T-helper 1 cell treated with Interleukin-12 subunit alpha and Interleukin-12 subunit beta and Interleukin-4 antibody, amounts not matched to agents 30 ng/mL and 1 ng/mL, for 36 hours (primary cell): ENCODE measurements around the gene MCM8. TPM values are rescaled to one million over a fixed set of nuclear protein-coding genes. Genes with fewer than 3 reads are reported as not detected.
"Not testable (repeated sequence)": the region's sequence is repeated elsewhere in the genome, so short reads cannot be mapped to it uniquely, and the experiment has no call there.

ENCODE experiments used
- intact Hi-C: fragments of 100-400 bp; cut with micrococcal nuclease; formaldehyde crosslinking; loops from one replicate; pipeline ENCODE4 v1.15.1; 2024
- total RNA-seq: library from RNA; stranded (reverse); gene quantifications from 2 replicates; pipeline ENCODE4 v1.2.3, GENCODE V29; 2022

Gene MCM8
- total RNA-seq, 1 donor from 2014 or later = 23.7 TPM

DNA sequence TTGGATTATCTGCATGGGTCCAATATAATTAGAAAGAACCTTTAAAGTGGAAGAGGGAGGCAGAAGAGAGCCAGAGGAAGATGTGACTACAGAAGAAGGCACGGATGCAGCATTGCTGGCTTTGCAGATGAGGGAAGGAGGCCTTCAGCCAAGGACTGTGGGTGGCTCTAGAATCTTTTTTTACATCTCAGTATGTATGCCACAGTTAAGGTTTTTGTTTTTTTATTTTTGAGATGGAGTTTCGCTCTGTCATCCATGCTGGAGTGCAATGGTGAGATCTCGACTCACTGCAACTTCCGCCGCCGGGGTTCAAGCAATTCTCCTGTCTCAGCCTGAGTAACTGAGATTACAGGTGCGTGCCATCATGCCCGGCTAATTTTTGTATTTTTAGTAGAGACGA, 49.3 kb downstream of the MCM8 start:
- intact Hi-C loops = no loop called here

DNA sequence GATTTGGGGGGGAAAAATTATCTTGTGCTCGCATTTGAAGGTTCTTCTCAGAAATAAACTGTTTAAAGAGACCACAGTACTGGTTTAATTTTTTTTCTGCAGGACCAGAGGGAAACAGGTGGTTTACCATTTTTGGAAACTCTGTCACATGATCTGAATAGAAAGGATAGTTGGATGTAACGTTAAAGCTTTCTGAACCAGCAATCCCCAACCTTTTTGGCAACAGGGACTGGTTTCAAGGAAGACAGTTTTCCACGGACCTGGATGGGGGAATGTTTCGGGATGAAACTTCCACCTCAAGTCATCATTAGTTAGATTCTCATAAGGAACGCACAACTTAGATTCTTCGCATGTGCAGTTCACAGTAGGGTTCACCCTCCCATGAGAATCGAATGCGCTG, 50.4 kb downstream of the MCM8 start:
- intact Hi-C loops = no loop called here

DNA sequence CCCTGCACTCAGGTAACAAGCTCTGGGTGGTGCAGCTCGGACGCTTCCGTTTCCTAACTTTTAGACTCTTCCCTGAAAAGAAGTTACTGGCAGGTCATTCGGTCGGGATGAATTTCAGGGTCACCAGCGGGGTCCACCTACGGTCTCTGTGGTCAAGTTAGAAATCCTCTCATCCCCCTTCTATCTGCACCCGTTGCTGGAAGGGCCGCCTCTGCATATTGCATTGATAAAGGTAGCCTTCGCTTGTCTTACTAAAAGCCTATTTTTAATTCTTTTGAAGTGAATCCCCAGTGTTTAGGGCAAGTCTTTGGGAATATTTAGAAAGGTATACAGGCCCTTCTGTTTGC, 56.1 kb downstream of the MCM8 start:
- intact Hi-C loops = no loop called here

DNA sequence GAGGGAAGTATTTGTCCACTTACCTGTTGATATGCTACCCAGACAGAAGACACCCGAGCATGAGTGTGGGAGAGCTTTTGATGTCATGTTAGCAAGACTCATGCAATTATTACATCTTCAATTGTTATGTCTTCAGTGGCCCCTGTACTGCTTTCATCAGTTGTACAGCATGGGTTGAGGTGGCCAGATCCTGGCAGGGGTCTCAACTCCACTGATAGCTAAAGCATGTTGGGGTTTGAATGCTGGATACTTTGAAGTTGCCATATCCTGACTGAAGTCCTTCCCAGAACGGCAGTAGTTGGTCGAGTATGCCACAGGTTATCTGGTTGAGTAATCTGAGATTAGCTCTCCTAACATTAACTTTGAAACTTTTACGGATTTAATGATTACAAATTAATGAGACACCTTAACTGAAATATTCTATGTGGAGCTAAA, 56.7 kb downstream of the MCM8 start:
- intact Hi-C loops = no loop called here

DNA sequence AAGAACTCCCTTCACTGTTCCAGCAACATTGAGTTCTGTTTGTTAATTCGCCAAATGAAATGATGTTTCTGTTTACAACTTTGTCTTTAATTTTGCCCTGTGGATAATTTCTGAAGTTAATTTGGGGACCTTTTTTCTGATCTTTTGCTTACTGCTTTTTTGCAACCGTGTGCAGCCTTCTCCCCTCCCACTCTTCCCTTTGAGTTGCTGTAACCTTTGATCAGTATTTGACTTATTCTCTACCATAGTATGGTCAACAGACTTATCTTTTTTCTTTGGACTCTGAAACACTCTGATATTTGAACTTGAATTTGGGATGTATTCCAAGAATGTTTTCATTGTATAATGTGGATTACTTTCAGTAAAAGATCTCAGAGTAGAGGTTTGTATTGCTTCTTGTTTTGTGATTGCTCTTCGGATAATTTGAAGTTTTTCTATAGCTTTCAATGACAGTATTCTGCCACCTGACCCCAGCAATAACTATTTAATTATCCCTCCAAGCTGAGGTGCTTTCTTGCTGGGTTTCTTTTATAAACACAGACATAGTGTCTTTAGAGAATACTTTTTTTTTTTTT, 57.2 kb downstream of the MCM8 start:
- intact Hi-C loops = no loop called here

DNA sequence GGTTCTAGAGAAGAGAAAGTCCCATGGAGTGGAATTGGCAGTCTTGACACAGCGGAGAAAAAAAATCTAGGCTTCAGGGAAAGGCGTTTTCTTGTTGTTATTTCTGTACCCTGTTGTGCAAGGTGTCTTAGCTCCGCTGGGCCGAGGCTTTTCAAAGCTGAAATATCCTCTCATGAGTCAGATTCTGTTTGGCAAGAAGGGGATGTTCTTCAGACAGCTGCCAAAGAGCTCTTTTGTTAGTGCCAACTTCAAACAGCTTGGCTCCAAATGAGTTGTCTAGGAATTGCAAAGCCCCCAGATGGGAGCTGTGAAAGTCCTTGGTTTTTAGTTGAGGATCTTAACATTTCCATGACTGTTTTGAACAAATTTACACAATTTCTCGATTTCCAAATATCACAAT, 57.8 kb downstream of the MCM8 start:
- intact Hi-C loops = no loop called here

DNA sequence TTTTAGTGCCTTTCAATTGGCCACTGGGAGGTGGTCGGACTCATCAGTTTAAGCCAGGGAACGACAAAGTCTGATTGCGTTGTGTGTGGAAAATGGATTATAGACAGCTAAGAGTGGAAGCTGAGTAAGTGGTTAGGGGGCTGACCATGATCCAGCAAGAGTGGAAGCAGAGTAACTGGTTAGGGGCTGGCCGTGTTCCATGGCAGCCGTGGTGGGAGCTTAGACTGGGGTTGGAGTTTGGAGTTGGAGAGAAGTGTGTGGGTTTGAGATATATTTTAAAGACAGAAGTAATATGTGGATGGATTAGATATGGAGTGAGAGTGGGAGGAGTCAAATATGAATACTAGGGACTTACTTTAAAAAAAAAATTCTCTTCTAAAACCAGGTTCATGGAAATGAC, 61.7 kb downstream of the MCM8 start:
- intact Hi-C loops = no loop called here

DNA sequence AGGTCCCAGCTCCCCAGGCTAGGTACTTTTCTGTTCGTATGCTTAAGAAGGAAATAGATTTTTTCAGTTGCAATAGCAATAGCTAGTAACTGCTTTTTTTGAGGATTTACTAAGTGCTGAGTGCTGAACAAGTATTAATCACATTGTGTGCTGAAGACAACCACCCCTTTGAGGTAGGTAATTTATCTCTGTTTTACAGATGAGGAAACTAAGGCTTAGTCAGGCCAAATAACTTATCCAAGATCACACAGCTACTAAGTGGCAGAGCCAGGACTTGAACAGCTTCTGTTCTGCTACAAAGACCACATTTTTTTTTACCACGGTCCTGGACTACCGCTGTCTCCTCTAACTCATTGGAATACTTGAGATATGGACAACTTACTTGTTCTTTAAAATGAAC, 63.6 kb downstream of the MCM8 start:
- intact Hi-C loops = no loop called here

DNA sequence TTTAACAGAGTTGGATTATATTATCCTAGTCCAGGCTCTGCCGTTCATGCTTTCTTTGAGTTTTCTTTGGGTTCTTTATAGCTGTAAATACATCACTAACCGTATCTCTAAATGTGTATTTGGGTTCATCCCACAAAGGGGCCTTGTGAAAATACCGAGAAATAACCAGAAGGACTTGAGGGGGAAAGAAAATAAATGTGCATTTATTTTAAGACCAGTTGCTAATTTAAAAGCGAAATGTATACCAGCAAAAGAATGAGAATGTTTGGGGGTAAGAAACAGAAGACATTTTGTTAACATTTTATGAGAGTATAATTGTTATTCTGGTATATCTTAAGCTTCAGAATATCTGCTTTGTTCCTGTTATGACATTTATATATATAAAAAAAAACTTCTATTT, 64.5 kb downstream of the MCM8 start:
- intact Hi-C loops = no loop called here

DNA sequence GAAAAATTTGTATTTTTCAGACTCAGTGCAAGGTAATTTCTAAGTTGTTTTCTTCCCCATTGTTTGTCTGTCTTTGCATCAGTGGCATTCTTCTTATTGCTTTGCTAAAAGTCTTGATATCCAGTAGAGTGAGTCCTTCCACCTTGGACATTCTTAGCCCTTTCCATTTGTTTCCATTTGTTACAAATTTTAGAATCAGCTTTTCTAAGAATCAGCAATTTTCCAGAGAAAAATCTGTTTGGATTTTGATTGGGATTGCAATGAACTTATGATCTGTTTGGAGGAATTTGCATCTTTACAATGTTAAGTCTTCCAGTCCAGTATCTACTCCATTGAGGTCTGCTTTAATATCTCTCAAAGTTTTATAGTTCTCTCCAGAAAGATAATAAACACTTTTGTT, 67.0 kb downstream of the MCM8 start:
- intact Hi-C loops = no loop called here

DNA sequence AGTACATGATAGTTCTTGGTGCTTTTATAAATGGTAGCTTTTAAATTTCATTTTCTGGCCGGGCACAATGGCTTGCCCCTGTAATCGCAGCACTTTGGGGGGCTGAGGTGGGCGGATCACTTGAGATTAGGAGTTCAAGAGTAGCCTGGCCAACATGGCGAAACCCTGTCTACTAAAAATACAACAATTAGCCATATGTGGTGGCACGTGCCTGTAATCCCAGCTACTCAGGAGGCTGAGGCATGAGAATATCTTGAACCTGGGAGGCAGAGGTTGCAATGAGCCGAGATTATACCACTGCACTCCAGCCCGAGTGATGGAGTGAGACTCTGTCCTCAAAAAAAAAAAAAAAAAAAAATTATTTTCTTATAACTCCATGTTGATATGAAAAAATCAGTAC, 67.4 kb downstream of the MCM8 start:
- intact Hi-C loops = no loop called here

DNA sequence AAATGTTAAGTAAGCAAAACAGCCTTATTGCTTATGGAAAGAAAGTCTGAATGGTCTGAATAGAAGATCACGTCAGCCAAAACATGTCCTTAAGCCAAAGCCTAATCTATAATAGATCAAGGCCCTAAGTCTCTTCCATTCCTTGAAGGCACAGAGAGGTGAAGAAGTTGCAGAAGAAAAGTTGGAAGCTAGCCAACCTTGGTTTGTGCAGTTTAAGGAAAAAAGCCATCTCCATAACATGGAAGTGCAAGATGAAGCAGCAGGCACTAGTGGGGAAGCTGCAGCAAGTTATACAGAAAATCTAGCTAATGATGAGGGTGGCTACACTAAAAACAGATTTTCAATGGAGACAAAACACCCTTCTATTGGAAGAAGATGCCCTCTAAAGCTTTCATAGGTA, 74.3 kb downstream of the MCM8 start:
- intact Hi-C loops = no loop called here

DNA sequence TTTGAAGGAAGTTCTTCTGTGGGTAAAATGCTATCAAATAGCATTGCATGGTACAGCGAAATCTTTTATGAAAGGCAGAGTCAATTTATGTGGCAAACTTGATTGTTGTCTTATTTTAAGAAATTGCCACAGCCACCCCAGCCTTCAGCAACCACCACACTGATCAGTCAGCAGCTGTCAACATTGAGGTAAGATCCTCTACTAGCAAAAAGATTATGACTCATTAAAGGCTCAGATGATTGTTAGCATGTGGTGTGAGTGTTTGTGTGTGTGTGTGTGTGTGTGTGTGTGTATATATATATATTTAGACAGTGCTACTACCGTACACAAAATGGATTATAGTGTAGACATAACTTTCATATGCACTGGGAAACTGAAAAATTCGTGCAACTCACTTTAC, 75.6 kb downstream of the MCM8 start:
- intact Hi-C loops = no loop called here

DNA sequence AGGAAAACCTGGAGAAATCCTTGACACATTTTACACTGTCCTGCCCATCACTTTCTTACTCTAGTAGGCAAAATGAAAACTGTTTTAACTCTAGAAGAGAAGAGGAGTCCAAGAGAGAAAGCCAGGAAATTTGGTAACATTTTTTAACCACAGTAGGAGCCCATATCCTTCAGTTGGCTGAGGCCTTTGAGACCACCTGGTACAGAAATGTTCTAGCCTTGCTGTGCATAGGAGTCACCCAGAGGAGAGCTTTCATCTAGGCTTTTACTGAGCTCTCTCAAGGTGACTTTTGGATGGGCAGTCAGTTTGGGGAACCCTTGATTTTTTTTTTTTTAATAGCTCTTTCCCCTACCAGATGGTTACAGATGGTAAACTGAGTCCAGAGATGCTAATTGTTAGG, 78.4 kb downstream of the MCM8 start:
- intact Hi-C loops = no loop called here

DNA sequence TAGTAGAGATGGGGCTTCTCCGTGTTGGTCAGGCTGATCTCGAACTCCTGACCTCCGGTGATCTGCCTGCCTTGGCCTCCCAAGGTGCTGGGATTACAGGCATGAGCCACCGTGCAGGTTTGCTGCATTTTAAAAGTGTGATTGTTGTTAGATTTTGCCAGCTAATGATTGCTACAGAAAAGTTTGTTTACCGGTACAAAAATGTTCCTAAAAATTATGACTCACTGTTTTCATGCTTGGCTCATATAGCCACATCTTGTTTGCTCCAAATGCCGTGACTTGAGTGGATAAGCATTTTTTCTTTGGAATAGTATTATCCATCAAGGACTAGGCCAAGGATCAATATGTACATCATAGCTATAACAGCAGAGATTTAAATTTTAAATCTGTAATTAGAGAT, 79.1 kb downstream of the MCM8 start:
- intact Hi-C loops = no loop called here

DNA sequence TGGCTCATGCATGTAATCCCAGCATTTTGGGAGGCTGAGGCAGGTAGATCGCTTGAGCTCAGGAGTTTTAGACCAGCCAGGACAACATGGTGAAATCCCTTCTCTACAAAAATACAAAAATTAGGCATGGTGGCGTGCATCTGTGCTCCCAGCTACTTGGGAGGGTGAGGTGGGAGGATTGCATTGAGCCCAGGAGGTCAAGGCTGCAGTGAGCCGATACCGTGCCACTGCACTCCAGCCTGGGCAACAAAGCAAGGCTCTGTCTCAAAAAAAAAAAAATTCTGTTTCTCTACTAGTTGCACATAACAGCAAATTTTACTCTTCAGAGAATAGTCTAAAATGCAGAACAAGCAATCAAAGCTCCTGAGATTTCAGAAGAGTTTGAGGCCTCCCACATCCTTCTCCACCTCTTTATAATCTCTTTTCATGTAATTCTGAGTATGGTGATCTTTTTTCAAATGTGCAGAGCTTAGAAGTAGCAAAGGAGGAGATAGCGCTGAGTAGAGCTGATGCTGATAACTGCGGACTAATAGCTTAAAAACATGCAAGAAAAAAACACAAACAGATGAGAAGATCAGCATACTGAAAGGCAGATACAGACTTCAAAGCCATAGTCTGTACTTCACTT, 80.1 kb downstream of the MCM8 start:
- intact Hi-C loops = no loop called here

DNA sequence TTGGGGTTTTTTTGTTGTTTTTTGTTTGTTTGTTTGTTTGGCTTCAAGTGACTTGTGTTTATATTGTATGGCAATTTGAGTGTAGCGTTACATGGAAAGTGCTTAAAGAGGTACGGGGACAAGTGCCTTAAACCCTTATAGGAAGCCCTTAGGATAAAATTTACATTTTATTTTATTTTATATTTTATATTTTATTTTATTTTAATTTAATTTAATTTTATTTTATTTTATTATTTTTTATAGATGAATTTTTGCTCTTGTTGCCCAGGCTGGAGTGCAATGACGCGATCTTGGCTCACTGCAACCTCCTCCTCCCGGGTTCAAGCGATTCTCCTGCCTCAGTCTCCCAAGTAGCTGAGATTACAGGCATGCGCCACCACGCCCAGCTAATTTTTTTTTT, 82.5 kb downstream of the MCM8 start:
- intact Hi-C loops = not testable (repeated sequence)

DNA sequence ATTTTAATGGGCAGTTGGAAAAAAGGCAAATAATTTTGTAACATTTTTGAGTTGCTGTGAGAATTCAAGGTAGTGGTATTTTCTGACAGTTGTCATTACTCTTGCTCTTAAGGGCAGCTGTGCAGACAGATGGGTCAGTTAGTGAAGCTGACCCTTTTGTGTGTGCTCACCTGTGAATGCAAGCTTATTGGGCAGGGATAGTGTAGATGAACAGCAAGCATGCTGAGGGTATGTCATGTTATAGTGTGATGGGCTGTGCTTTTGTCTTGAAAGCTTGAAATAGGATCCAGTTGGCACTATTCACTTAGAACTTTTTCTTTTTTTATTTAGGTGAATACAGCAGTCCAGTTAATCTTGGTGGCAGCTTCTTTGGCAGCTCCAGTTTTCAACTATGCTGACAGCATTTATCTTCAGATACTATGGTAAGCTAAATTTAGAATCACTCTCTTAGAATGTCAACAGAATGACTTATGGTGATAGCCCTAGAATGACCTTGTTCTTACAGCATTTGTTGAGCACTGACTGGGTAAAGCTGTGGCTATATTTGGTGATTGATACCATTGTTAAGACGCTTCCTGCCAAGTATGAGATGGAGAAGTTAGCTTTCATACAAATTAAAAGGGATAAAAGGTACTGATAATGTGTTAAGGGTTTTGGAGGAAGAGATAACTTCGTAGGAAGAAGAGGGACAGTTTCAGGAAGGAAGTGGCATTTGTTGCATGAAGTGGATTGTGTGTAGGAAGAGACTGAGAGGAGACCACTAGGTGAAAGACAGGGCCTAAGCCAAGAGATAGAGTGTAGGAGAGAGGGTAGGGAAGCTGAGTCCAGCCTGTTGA, 83.9 kb downstream of the MCM8 start:
- intact Hi-C loops = no loop called here

DNA sequence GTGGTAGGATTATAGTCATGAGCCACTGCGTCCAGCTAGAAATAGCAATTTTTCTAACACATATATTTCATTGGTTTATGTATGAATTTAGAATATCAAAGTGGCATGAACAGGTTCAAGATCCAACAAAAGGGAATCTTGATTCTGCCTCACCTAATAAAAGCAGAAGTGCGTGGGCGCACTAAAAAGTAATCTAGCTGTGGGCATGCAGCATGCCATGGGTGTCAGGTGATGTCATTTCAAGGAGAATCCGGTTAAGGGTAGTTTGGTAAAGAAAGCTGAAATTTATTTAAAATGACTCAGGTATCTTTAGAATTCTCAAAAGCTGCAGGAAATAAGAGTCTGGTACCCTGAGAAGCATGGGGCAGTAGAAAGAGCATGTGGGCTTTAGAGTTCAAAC, 85.8 kb downstream of the MCM8 start:
- intact Hi-C loops = no loop called here

DNA sequence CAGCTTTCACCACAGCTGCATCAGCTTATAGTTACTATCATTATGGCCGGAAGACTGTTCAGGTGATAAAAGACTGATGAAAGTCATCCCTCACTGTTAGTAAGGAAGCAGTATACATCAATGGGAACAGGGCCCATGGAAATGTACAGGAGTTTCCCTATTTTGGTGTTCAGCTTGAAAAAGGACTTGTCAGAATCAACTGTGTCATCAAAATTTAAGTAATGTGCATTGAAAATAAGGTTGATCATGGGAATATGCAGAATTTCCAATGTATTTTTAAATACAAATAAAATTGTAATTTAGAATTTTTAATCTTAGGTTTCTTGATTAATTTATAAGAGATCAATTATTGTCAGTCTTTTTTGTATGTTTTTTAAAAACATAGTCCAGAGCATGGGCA, 86.6 kb downstream of the MCM8 start:
- intact Hi-C loops = no loop called here

DNA sequence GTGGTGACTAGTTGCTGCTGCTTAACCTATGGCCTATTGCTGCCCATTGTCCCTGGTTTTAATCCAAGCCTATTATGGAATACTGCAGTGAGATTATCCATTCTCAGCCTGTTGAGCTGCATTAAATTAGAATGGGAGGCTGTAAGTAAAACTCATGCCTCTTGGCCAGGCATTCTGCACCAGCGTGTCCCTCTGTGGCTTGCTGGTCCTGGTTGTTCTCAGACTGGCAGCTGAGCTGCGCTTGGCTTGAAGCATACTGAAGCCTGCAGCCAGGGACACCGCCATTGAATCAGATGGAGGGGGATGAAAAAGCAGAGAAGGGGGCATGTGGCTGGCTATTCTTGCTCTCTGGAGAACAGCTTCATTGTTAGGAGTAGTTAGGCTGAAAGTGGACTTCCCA, 87.8 kb downstream of the MCM8 start:
- intact Hi-C loops = no loop called here

DNA sequence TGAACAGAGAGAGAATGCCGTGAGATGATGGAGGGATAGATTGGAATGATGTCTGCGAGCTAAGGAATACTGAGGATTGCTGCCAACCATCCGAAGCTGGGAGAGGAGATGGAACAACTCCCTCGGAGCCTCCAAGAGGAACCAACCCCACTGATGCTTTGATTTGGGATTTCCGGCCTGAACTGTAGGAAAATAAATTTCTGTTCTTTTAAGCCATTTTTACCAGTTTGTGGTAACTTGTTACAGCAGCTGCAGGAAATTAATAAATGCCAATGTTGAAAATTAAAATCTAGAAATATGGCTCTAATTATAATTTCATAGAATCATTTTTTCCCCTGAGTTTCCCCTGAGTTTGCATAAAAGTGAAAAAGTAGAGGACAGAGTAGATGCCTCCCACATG, 89.3 kb downstream of the MCM8 start:
- intact Hi-C loops = no loop called here

DNA sequence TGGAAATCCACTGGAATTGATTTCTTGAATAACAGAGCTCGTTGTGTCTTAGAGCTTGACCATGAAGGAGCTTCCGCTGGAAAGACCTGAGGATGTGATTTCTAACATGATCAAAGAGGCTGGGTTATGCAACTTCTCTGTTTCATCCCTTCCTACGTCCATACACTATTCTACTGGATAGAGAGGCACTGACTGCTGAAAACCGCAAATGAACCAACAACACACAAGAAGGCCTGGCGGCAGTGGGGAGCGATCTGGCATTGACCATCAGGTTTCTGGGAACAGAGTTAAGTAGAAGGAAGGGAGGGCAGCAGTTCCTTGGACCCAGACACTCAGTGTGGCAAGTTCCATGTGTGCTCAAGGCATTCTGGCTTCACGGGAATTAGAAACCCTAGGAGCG, 90.1 kb downstream of the MCM8 start:
- intact Hi-C loops = no loop called here
